Stimulated activated CD8-positive, alpha-beta memory T cell treated with anti-CD3 and anti-CD28 coated beads, Interleukin-7, amount 100 ng/mL, for 1 hour (primary cell): ENCODE data around the gene PLD1.
"Not testable (repeated sequence)": the region's sequence is repeated elsewhere in the genome, so short reads cannot be mapped to it uniquely, and the experiment has no call there.

Experiments used
- DNase-seq, 2 donors: peaks; one replicate each; pipeline ENCODE4 v3.0.0-alpha.2; 2020; ENCODE audit warnings: low read depth in 2 of 2

PLD1 gene

GRCh38 chr3:171699601-171700000, 110.7 kb downstream of the PLD1 start:
- no peak for DNase-seq

GRCh38 chr3:171696805-171697204, 113.5 kb downstream of the PLD1 start:
- no peak for DNase-seq

- no peak for DNase-seq
These were observed 114.9 kb downstream of the PLD1 start for GRCh38 chr3:171695426-171695825.

- no peak for DNase-seq
These were observed 115.4 kb downstream of the PLD1 start for GRCh38 chr3:171694888-171695287.

GRCh38 chr3:171692551-171692950, 117.7 kb downstream of the PLD1 start:
- DNase-seq: not testable (repeated sequence)

- DNase-seq: no peak
These were observed 118.8 kb downstream of the PLD1 start for GRCh38 chr3:171691485-171691884.

GRCh38 chr3:171690281-171690680, 120.0 kb downstream of the PLD1 start:
- DNase-seq: no peak

- no peak for DNase-seq
These were observed 121.7 kb downstream of the PLD1 start for GRCh38 chr3:171688593-171688992.

- DNase-seq: no peak
These were observed 122.3 kb downstream of the PLD1 start for GRCh38 chr3:171688002-171688401.

- DNase-seq: no peak
These were observed 122.7 kb downstream of the PLD1 start for GRCh38 chr3:171687581-171687980.

- no peak for DNase-seq
These were observed 123.2 kb downstream of the PLD1 start for GRCh38 chr3:171687064-171687463.

- DNase-seq: no peak
These were observed 125.0 kb downstream of the PLD1 start for GRCh38 chr3:171685116-171685895.

- no peak for DNase-seq
These were observed 126.1 kb downstream of the PLD1 start for GRCh38 chr3:171684221-171684620.

- DNase-seq: no peak
These were observed 127.5 kb downstream of the PLD1 start for GRCh38 chr3:171682743-171683142.

GRCh38 chr3:171680726-171681411, 129.4 kb downstream of the PLD1 start:
- no peak for DNase-seq

- no peak for DNase-seq
These were observed 131.3 kb downstream of the PLD1 start for GRCh38 chr3:171678971-171679492.

- DNase-seq: no peak
These were observed 132.6 kb downstream of the PLD1 start for GRCh38 chr3:171677706-171678105.

GRCh38 chr3:171676601-171677175, 133.6 kb downstream of the PLD1 start:
- DNase-seq: no peak

GRCh38 chr3:171673951-171674350, 136.3 kb downstream of the PLD1 start:
- no peak for DNase-seq

GRCh38 chr3:171672538-171672937, 137.7 kb downstream of the PLD1 start:
- no peak for DNase-seq

GRCh38 chr3:171672124-171672523, 138.2 kb downstream of the PLD1 start:
- no peak for DNase-seq

- DNase-seq: no peak
These were observed 138.6 kb downstream of the PLD1 start for GRCh38 chr3:171671709-171672108.

- DNase-seq: no peak
These were observed 143.8 kb downstream of the PLD1 start for GRCh38 chr3:171666516-171666915.
